ENCODE data around the gene CYP46A1.

CYP46A1 gene

GRCh38 chr14:99702115-99702514, 18.0 kb downstream of the CYP46A1 start:
- no peak overlapping the region for H3K4me3 ChIP-seq (ENCODE audit: low read length)
- DNase-seq (ENCODE audit: low read depth) = no peak
- TF ChIP-seq, protein P1, sequence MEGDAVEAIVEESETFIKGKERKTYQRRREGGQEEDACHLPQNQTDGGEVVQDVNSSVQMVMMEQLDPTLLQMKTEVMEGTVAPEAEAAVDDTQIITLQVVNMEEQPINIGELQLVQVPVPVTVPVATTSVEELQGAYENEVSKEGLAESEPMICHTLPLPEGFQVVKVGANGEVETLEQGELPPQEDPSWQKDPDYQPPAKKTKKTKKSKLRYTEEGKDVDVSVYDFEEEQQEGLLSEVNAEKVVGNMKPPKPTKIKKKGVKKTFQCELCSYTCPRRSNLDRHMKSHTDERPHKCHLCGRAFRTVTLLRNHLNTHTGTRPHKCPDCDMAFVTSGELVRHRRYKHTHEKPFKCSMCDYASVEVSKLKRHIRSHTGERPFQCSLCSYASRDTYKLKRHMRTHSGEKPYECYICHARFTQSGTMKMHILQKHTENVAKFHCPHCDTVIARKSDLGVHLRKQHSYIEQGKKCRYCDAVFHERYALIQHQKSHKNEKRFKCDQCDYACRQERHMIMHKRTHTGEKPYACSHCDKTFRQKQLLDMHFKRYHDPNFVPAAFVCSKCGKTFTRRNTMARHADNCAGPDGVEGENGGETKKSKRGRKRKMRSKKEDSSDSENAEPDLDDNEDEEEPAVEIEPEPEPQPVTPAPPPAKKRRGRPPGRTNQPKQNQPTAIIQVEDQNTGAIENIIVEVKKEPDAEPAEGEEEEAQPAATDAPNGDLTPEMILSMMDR (IDR thresholded peaks at IDR 0.05; ENCODE audit: insufficient read depth, low read depth, low read length, missing control alignments) = no peak

DNA sequence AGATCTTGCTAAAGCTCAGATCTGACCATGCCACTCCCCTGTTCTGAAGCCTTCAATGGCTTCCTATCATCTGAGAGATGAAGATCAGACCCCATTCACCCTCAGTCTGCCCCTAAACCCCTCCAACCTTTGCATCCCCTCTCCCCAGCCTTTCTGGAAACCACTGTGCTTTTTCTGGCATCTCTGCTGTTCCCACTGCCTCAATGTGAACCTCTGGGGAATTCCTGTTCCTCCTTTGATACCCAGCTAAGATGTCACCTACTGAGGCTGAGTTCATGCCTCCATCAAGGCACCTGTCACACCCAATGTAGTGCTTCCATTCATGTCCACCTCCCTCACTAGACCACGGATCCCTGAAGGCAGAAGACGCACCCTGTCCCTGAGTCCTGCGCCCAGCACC, 19.3 kb downstream of the CYP46A1 start:
- no peak for DNase-seq (ENCODE audit: low read depth)

GRCh38 chr14:99704037-99704436, 19.9 kb downstream of the CYP46A1 start:
- TF ChIP-seq, protein P1 (IDR thresholded peaks at IDR 0.05; ENCODE audit: insufficient read depth, low read depth, low read length, missing control alignments) = no peak
- no peak for DNase-seq (ENCODE audit: low read depth)
- H3K4me3 ChIP-seq (ENCODE audit: low read length) = no peak overlapping the region

More for the DNA sequence above, 19.3 kb downstream of the CYP46A1 start:
- TF ChIP-seq, protein P1 (IDR thresholded peaks at IDR 0.05; ENCODE audit: insufficient read depth, low read depth, low read length, missing control alignments) = no peak
- H3K4me3 ChIP-seq (ENCODE audit: low read length) = no peak overlapping the region

DNA sequence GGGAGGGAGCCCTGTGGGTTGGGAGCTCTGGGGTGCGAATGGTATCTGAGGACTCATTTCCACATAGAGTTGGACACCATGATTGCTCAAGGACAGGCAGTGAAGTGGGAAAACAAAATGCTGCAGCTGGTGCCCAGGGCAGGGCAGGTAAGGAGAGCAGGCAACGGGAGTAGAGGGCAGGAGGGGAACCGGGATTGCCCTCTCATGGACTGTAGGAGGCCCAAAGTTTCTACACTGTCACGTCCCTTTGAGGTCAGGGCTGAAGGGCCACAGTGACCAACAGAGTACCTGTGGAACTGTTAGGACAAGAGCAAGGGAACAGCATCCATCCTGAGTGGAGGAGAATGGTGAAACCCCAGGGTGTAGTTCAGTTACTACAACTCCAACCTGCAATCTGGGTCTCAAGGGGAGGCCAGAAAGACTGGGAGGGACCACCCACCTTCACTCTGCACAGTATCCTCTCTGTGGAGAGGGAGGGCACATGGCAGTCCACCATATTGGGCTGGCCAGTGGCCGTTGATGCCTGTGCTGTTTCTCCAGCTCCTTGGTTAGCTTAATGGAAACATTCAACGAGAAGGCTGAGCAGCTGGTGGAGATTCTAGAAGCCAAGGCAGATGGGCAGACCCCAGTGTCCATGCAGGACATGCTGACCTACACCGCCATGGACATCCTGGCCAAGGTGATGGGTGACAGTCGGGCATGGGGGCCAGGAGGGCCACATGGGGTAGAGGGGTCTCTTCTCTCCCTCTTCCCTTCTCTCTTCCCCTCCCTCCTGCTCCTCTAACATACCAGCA, 22.2 kb downstream of the CYP46A1 start:
- no peak overlapping the region for H3K4me3 ChIP-seq (ENCODE audit: low read length)
- no peak for DNase-seq (ENCODE audit: low read depth)
- TF ChIP-seq, protein P1 (IDR thresholded peaks at IDR 0.05; ENCODE audit: insufficient read depth, low read depth, low read length, missing control alignments) = no peak

- TF ChIP-seq, protein P1 (IDR thresholded peaks at IDR 0.05; ENCODE audit: insufficient read depth, low read depth, low read length, missing control alignments) = no peak
- H3K4me3 ChIP-seq (ENCODE audit: low read length) = no peak overlapping the region
- DNase-seq (ENCODE audit: low read depth) = no peak
Measured at GRCh38 chr14:99707420-99707819, 23.3 kb downstream of the CYP46A1 start.

DNA sequence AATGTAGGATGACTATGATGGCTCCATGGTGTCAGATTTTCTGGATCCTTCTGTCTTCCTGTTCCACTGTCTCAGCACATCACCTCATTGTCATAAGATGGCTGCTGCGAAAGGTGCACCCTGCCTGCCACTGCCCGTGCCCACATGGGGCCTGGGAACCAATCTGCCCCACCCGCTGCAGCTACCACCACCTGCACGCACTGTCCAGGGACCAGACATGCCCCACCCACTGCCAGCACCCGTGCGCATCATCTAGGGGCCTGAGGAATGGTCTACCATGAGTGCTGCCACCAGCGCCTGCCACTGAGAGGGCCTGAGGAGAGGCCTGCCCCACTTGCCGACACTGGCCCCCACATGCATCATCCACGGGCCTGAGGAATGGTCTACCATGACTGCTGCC, 23.8 kb downstream of the CYP46A1 start:
- H3K4me3 ChIP-seq (ENCODE audit: low read length) = no peak overlapping the region
- DNase-seq (ENCODE audit: low read depth) = no peak
- TF ChIP-seq, protein P1 (IDR thresholded peaks at IDR 0.05; ENCODE audit: insufficient read depth, low read depth, low read length, missing control alignments) = no peak

GRCh38 chr14:99708449-99708848, 24.4 kb downstream of the CYP46A1 start:
- DNase-seq (ENCODE audit: low read depth) = no peak
- TF ChIP-seq, protein P1 (IDR thresholded peaks at IDR 0.05; ENCODE audit: insufficient read depth, low read depth, low read length, missing control alignments) = no peak
- no peak overlapping the region for H3K4me3 ChIP-seq (ENCODE audit: low read length)
